GM12878 (cell line): ENCODE data around the gene POLR3F. TPM values are rescaled to one million over a fixed set of nuclear protein-coding genes. Genes with fewer than 3 reads are reported as not detected.

ENCODE experiments used
- ASH2L ChIP-seq: fragments of 300-600, 200-600 bp; sonication (generic); IDR thresholded peaks from 2 replicates; pipeline ENCODE4 v1.6.1; 2017; ENCODE audit warnings: low read depth, mild to moderate bottlenecking, borderline replicate concordance
- CHD4 ChIP-seq: fragments of 200-600 bp; sonication (generic); IDR thresholded peaks from 2 replicates; pipeline ENCODE4 v1.6.1; 2016; ENCODE audit warnings: mild to moderate bottlenecking
- E2F4 ChIP-seq: IDR thresholded peaks from 2 replicates; pipeline ENCODE4 v1.6.1; 2012; ENCODE audit warnings: low read depth, low read length, improper control_type of control experiment
- ESRRA ChIP-seq: IDR thresholded peaks from 2 replicates; pipeline ENCODE4 v1.6.1; 2012; ENCODE audit warnings: mild to moderate bottlenecking, low read length, improper control_type of control experiment
- FOXK2 ChIP-seq: fragments of 450-650 bp; IDR thresholded peaks from 2 replicates; pipeline ENCODE4 v1.6.1; 2017; ENCODE audit warnings: mild to moderate bottlenecking, moderate library complexity
- HDAC6 ChIP-seq: fragments of 200-600 bp; sonication (generic); IDR thresholded peaks from one replicate; pipeline ENCODE4 v1.8.0; 2017; ENCODE audit warnings: antibody characterized with exemption; ENCODE audit not compliant: unreplicated experiment
- MAX ChIP-seq: IDR thresholded peaks from 2 replicates; pipeline ENCODE4 v1.6.1; 2012; ENCODE audit warnings: low read depth, low read length, improper control_type of control experiment
- MYB ChIP-seq: fragments of 150-350 bp; IDR thresholded peaks from 2 replicates; pipeline ENCODE4 v1.6.1; 2014; ENCODE audit warnings: mild to moderate bottlenecking, low read depth, low read length, borderline replicate concordance
- NKRF ChIP-seq: fragments of 450-650 bp; conservative IDR thresholded peaks from 2 replicates; pipeline ENCODE4 v1.6.1; 2017; ENCODE audit warnings: mild to moderate bottlenecking, moderate library complexity
- NR2C2 ChIP-seq: IDR thresholded peaks from 2 replicates; pipeline ENCODE4 v1.6.1; 2011; ENCODE audit warnings: borderline replicate concordance, low read depth; ENCODE audit not compliant: control insufficient read depth, insufficient read length
- PKNOX1 ChIP-seq: fragments of 450-650 bp; IDR thresholded peaks from 2 replicates; pipeline ENCODE4 v1.6.1; 2016; ENCODE audit warnings: mild to moderate bottlenecking
- PML ChIP-seq: IDR thresholded peaks from 2 replicates; pipeline ENCODE4 v1.6.1; 2012; ENCODE audit warnings: low read length, inconsistent platforms
- RELA ChIP-seq: fragments of 450-650 bp; IDR thresholded peaks from 2 replicates; pipeline ENCODE4 v1.8.0; 2014; ENCODE audit warnings: borderline replicate concordance; ENCODE audit not compliant: partially characterized antibody
- SIN3A ChIP-seq: IDR thresholded peaks from 2 replicates; pipeline ENCODE4 v1.6.1; 2012; ENCODE audit warnings: low read depth, low read length, improper control_type of control experiment
- YY1 ChIP-seq: IDR thresholded peaks from 2 replicates; pipeline ENCODE4 v1.6.1; 2011; ENCODE audit warnings: low read depth, mild to moderate bottlenecking, low read length
- ZBTB33 ChIP-seq: fragments of 450-650 bp; IDR thresholded peaks from 2 replicates; pipeline ENCODE4 v1.6.1; 2017; ENCODE audit warnings: mild to moderate bottlenecking
- ZNF274 ChIP-seq: IDR thresholded peaks from one replicate; pipeline ENCODE4 v1.8.0; 2011; ENCODE audit not compliant: insufficient read length, insufficient read depth
- ZNF687 ChIP-seq: fragments of 450-650 bp; IDR thresholded peaks from 2 replicates; pipeline ENCODE4 v1.6.1; 2017; ENCODE audit warnings: mild to moderate bottlenecking, moderate library complexity
- ZSCAN29 ChIP-seq: fragments of 450-650 bp; IDR thresholded peaks from 2 replicates; pipeline ENCODE4 v1.6.1; 2017; ENCODE audit warnings: mild to moderate bottlenecking, moderate library complexity
- polyA plus RNA-seq, 11 experiments: library from polyadenylated mRNA; depleted of rRNA in 4 of 11; unstranded in 6 of 11; stranded (reverse) in 5 of 11; fragments of >200 nt; fragmentation: Nextera tagmentation in 4 of 11; fragmentation: Illumina TruSeq in 1 of 11; extraction: Ambion mirVana in 4 of 11; extraction: Trizol in 1 of 11; gene quantifications; 1 replicate in 1 of 11; 2 replicates in 10 of 11; pipeline versions ENCODE4 v1.2.1 to v1.2.3, GENCODE V29; 2011 to 2016; ENCODE audit warnings: inconsistent platforms in 2 of 11, missing spikeins in 2 of 11, low read depth in 1 of 11
- total RNA-seq, 4 experiments: library from RNA; depleted of rRNA in 3 of 4; stranded (reverse); fragments of >200 nt in 3 of 4; fragmentation: Illumina TruSeq in 1 of 4; extraction: Trizol in 1 of 4; gene quantifications; 2 replicates each; pipeline versions ENCODE4 v1.2.1 to v1.2.3, GENCODE V29; 2013 to 2021

Gene POLR3F
- total and polyA plus RNA-seq, 10 of the 15 experiments (the other 5 are each of a cell fraction or from before 2014, with no cell fraction given): 8.7 to 18.1 (median 12.6) TPM

GRCh38 chr20:18466894-18467730 lies at the start of gene POLR3F, which contains the start of gene DZANK1 (continued):
- TF ChIP-seq ZNF687 (no peak), MAX (peak; percentile 77; the same call in 1 of the 2 replicates), RELA (peak; percentile 51), FOXK2 (peak; percentile 35; the same call in 1 of the 2 replicates), ZBTB33 (peak; percentile 96), YY1 (peak; percentile 48), ZSCAN29 (no peak), CHD4 (no peak), ZNF274 (no peak), HDAC6 (peak; percentile 98), NKRF (peak; percentile 93), MYB (peak; percentile 99), ASH2L (peak; percentile 93; the same call in 1 of the 2 replicates), PML (0 out of 2 replicates have a peak, but pooled peaks have one; percentile 62), E2F4 (0 out of 2 replicates have a peak, but pooled peaks have one; percentile 8), PKNOX1 (0 out of 2 replicates have a peak, but pooled peaks have one; percentile 16), ESRRA (no peak), SIN3A (peak; percentile 91), NR2C2 (no peak)
